ENCODE data around the gene SP8. TPM values are rescaled to one million over a fixed set of nuclear protein-coding genes. Genes with fewer than 3 reads are reported as not detected.

SP8 gene
- total RNA-seq, 1 donor from 2014 or later = not detected

DNA sequence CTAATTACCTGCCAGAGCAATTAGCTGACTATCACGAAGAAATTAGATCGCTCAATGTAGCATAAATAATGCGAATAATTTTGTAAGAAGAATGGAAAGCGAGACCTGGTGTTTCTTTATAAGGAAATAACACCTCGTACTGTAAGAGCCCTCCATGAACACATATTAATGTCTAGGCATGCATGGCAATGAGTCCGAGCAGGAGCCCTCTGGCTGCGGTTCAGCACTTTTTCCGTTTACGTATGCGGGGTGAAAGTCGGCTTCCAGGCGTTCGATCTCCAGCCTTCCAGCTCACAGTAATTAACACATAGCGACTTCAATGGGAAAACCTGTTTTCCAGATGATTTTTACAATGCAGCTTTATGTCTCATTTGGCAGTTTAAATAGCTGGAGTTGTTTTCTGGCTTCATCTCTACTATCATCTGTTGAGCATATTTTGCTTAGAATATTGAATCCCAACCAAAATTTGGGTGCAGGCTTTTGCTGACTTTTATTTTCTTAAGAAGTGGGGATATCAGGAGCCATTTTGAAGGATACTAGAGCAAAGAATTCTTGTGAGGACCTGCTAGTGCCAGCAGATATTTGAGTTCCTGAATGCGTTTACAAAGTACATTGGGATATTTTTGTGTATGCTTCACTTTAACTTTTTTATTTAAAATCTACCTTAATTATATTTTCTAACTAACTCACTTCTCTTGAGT, 7.2 kb upstream of the SP8 start:
- H3K4me1 ChIP-seq = peaks cover 22% of the 10 kb centered on the region
- H3K4me3 ChIP-seq = no peak overlapping the region
- TF ChIP-seq, protein P1, sequence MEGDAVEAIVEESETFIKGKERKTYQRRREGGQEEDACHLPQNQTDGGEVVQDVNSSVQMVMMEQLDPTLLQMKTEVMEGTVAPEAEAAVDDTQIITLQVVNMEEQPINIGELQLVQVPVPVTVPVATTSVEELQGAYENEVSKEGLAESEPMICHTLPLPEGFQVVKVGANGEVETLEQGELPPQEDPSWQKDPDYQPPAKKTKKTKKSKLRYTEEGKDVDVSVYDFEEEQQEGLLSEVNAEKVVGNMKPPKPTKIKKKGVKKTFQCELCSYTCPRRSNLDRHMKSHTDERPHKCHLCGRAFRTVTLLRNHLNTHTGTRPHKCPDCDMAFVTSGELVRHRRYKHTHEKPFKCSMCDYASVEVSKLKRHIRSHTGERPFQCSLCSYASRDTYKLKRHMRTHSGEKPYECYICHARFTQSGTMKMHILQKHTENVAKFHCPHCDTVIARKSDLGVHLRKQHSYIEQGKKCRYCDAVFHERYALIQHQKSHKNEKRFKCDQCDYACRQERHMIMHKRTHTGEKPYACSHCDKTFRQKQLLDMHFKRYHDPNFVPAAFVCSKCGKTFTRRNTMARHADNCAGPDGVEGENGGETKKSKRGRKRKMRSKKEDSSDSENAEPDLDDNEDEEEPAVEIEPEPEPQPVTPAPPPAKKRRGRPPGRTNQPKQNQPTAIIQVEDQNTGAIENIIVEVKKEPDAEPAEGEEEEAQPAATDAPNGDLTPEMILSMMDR (IDR thresholded peaks at IDR 0.05; ENCODE audit: borderline replicate concordance) = no peak
- peaks cover 99% of the 10 kb centered on the region for H3K27me3 ChIP-seq (ENCODE audit: low read depth)
- no peaks in the 10 kb centered on the region for H3K36me3 ChIP-seq
- H3K27ac ChIP-seq (replicated peaks) = no peak overlapping the region
- intact Hi-C loops (cut with micrococcal nuclease) = no loop called here
- no peak for DNase-seq
- H3K9me3 ChIP-seq (replicated peaks) = no peaks in the 10 kb centered on the region

DNA sequence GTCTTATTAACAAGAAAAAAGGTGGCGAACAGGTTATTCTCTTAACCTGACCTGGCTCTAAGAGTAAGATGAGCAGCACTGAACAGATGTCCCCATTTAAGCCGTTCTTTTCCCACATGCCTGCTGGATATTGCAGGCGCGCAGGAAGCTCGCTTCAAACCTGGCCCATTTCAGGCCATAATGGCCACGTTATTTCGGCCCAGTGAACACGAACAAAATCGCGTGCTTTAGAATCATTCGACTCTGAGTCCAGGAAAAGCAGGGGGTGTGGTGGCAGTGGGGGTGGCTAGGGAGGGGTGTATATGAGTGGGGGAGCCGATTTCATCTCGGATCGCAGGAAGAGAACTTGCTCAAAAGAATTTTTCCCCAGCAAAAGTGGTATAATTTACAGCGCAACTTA, 6.6 kb upstream of the SP8 start:
- Histone ChIP-seq H3K27ac (replicated peaks) (no peak overlapping the region), H3K4me1 (peaks cover 16% of the 10 kb centered on the region), H3K9me3 (replicated peaks) (no peaks in the 10 kb centered on the region), H3K4me3 (no peak overlapping the region), H3K36me3 (no peaks in the 10 kb centered on the region), H3K27me3 (ENCODE audit: low read depth) (peaks cover 99% of the 10 kb centered on the region)
- DNase-seq = no peak
- TF ChIP-seq, protein P1 (IDR thresholded peaks at IDR 0.05; ENCODE audit: borderline replicate concordance) = no peak
- intact Hi-C loops (cut with micrococcal nuclease) = no loop called here

DNA sequence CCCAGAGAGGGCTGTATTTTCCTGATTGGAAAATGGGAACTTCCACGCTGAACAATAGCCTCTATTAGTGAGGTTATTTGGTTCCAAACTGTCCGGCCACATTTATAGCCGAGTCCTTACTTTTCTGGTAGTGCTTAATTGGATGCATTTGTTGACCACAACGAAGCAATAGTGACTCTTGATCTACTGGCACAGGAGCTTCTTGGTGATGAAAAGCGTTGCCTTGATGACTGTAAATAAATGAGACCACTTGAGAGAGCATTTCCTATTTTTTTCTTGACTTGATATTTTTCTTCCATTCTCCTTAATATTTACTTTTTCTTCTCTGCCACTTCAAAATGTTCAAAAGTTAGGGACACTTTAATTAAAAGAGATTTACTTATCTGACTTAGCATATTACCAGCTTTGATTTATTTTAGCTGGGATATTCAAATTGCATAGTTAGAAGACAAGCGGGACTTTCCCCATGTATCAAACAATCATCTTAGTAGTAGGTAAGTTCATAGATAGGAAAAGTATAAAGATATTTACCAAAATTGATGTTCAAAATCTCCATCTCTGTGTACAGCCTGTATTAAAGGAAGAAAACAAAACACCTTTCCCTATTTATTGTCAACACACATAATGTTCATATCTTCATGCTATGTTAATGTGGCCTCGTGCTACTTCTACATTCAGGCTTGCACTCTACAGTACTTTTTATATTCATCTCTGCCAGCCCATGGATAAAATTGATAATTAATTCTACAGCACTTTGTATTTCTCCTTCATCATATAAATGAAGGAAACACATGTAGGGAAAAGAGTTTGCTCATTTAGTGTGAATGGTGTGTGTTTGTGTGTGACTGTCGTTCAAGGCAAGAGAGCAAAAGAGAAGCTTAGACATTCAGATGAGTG, 5.1 kb upstream of the SP8 start:
- Histone ChIP-seq H3K4me1 (peaks cover 12% of the 10 kb centered on the region), H3K27me3 (ENCODE audit: low read depth) (peaks cover 100% of the 10 kb centered on the region), H3K9me3 (replicated peaks) (no peaks in the 10 kb centered on the region), H3K27ac (replicated peaks) (no peak overlapping the region), H3K4me3 (no peak overlapping the region), H3K36me3 (no peaks in the 10 kb centered on the region)
- intact Hi-C loops (cut with micrococcal nuclease) = no loop called here
- TF ChIP-seq, protein P1 (IDR thresholded peaks at IDR 0.05; ENCODE audit: borderline replicate concordance) = no peak
- no peak for DNase-seq

DNA sequence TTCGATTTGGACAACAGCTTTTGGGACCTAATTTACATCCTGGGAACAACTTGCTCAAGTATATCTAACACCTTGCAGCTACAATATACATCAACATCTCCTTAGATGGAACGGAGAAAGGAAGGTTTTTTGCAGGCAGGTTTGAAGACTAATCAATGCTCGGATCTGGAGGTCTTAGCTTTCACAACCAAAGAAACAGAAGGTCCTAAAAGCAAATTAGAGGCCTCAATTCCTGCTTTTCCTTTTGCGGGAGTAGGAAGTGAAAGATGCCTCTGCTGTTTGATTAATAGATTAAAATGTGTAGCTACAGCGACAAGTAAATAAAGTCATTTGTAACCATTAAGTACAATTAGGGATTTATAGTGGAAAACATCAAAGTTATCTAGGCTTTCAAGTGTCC, 3.7 kb upstream of the SP8 start:
- Histone ChIP-seq H3K4me1 (peaks cover 26% of the 10 kb centered on the region), H3K4me3 (no peak overlapping the region), H3K27ac (replicated peaks) (no peak overlapping the region), H3K36me3 (no peaks in the 10 kb centered on the region), H3K27me3 (ENCODE audit: low read depth) (peaks cover 100% of the 10 kb centered on the region), H3K9me3 (replicated peaks) (no peaks in the 10 kb centered on the region)
- TF ChIP-seq, protein P1 (IDR thresholded peaks at IDR 0.05; ENCODE audit: borderline replicate concordance) = no peak
- DNase-seq = no peak
- intact Hi-C loops (cut with micrococcal nuclease) = no loop called here

DNA sequence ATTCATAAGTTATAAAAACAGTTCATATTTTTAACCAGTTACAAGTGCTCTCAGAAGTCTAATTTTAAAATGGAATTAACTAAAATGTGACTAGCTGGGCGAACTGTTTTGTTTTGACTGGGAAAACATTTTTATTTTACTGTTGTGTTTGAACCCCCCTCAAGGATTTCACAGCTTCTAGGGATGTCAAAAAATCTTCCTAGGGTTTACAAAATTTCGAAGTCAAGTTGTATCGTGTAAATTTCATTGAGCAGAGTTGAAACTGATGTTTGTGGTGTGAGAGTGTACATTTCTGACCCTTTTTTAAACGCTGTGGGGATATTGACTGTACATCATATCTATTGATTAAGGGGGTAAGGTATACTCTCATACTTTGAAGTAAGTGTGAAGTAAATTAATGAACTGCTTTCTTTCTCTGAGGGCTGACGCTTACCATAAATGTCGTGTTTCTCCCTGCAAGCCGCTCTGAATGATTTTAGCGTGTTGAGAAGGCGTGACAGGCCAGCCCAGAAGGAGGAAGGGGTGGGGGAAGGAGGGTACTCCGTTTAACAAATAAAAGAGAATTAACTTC, 1.8 kb upstream of the SP8 start:
- DNase-seq = no peak
- Histone ChIP-seq H3K36me3 (no peaks in the 10 kb centered on the region), H3K27me3 (ENCODE audit: low read depth) (peaks cover 100% of the 10 kb centered on the region), H3K4me1 (peaks cover 43% of the 10 kb centered on the region), H3K27ac (replicated peaks) (no peak overlapping the region), H3K9me3 (replicated peaks) (no peaks in the 10 kb centered on the region), H3K4me3 (no peak overlapping the region)
- intact Hi-C loops (cut with micrococcal nuclease) = no loop called here
- TF ChIP-seq, protein P1 (IDR thresholded peaks at IDR 0.05; ENCODE audit: borderline replicate concordance) = no peak

All from left ventricle myocardium inferior (tissue), 1 donor.